HepG2 (cell line): ENCODE results near the gene ZMIZ1. TPM values are rescaled to one million over a fixed set of nuclear protein-coding genes. Genes with fewer than 3 reads are reported as not detected.

Source experiments
- ATM ChIP-seq: fragments of 450-650 bp; IDR thresholded peaks from 2 replicates; pipeline ENCODE4 v1.7.1; 2017; ENCODE audit warnings: mild to moderate bottlenecking, borderline replicate concordance
- CBX1 ChIP-seq: IDR thresholded peaks from one replicate; pipeline ENCODE4 v1.6.1; 2016; ENCODE audit warnings: antibody characterized with exemption, low read depth
- CEBPB ChIP-seq: IDR thresholded peaks from 2 replicates; pipeline ENCODE4 v1.6.1; 2011; ENCODE audit warnings: low read depth, low read length, improper control_type of control experiment, borderline replicate concordance
- EED ChIP-seq: sonication (generic); formaldehyde crosslinking; IDR thresholded peaks from 2 replicates; pipeline ENCODE4 v1.5.0; 2020; ENCODE audit warnings: mild to moderate bottlenecking, missing genetic modification reagents
- GZF1 ChIP-seq: sonication (generic); formaldehyde crosslinking; IDR thresholded peaks from 2 replicates; pipeline ENCODE4 v1.5.1; 2020; ENCODE audit warnings: mild to moderate bottlenecking, missing genetic modification reagents
- HBP1 ChIP-seq: IDR thresholded peaks from 2 replicates; pipeline ENCODE4 v1.6.1; 2016; ENCODE audit warnings: low read depth, control low read depth
- SCMH1 ChIP-seq: sonication (generic); formaldehyde crosslinking; IDR thresholded peaks from 2 replicates; pipeline ENCODE4 v1.9.0; 2021; ENCODE audit warnings: missing genetic modification reagents, mild to moderate bottlenecking, borderline replicate concordance
- STAT6 ChIP-seq: sonication (generic); formaldehyde crosslinking; IDR thresholded peaks from 2 replicates; pipeline ENCODE4 v1.4.0; 2020; ENCODE audit warnings: missing genetic modification reagents, mild to moderate bottlenecking, borderline replicate concordance
- ZBTB10 ChIP-seq: sonication (generic); formaldehyde crosslinking; IDR thresholded peaks from 2 replicates; pipeline ENCODE4 v1.4.0; 2020; ENCODE audit warnings: missing genetic modification reagents, borderline replicate concordance
- ZNF10 ChIP-seq: sonication (generic); formaldehyde crosslinking; IDR thresholded peaks from 2 replicates; pipeline ENCODE4 v1.4.0; 2020; ENCODE audit warnings: mild to moderate bottlenecking, low read depth, missing genetic modification reagents, borderline replicate concordance
- ZNF101 ChIP-seq: sonication (generic); formaldehyde crosslinking; IDR thresholded peaks from 2 replicates; pipeline ENCODE4 v1.4.0; 2020; ENCODE audit warnings: mild to moderate bottlenecking, low read depth, missing genetic modification reagents, borderline replicate concordance
- ZNF143 ChIP-seq: sonication (generic); formaldehyde crosslinking; IDR thresholded peaks from 2 replicates; pipeline ENCODE4 v1.4.0; 2020; ENCODE audit warnings: missing genetic modification reagents
- ZNF225 ChIP-seq: sonication (generic); formaldehyde crosslinking; IDR thresholded peaks from 2 replicates; pipeline ENCODE4 v1.4.0; 2020; ENCODE audit warnings: mild to moderate bottlenecking, missing genetic modification reagents
- ZNF251 ChIP-seq: sonication (generic); formaldehyde crosslinking; IDR thresholded peaks from 2 replicates; pipeline ENCODE4 v1.9.0; 2021; ENCODE audit warnings: mild to moderate bottlenecking, missing genetic modification reagents
- ZNF513 ChIP-seq: sonication (generic); formaldehyde crosslinking; conservative IDR thresholded peaks from 2 replicates; pipeline ENCODE4 v1.5.0; 2020; ENCODE audit warnings: missing genetic modification reagents
- ZNF547 ChIP-seq: sonication (generic); formaldehyde crosslinking; IDR thresholded peaks from 2 replicates; pipeline ENCODE4 v1.5.1; 2020; ENCODE audit warnings: mild to moderate bottlenecking, missing genetic modification reagents
- ZNF607 ChIP-seq: sonication (generic); formaldehyde crosslinking; IDR thresholded peaks from 2 replicates; pipeline ENCODE4 v1.5.1; 2020; ENCODE audit warnings: missing genetic modification reagents, mild to moderate bottlenecking, borderline replicate concordance
- ZNF710 ChIP-seq: sonication (generic); formaldehyde crosslinking; IDR thresholded peaks from 2 replicates; pipeline ENCODE4 v1.5.0; 2020; ENCODE audit warnings: mild to moderate bottlenecking, missing genetic modification reagents, borderline replicate concordance
- polyA plus RNA-seq, 8 experiments: library from polyadenylated mRNA; depleted of rRNA in 3 of 8; stranded (reverse) in 7 of 8; unstranded in 1 of 8; fragments of >200 nt; fragmentation: Illumina TruSeq in 4 of 8; extraction: Trizol in 4 of 8; gene quantifications; 2 replicates each; pipeline versions ENCODE4 v1.2.1 to v1.2.3, GENCODE V29; 2011 to 2016; ENCODE audit warnings: low read depth in 4 of 8, missing spikeins in 1 of 8, mixed read lengths in 1 of 8; ENCODE audit not compliant: insufficient read depth in 1 of 8
- total RNA-seq, 5 experiments: library from RNA; depleted of rRNA; stranded (reverse); fragments of >200 nt; fragmentation: Illumina TruSeq; extraction: Trizol; gene quantifications; 2 replicates each; pipeline ENCODE4 v1.2.3, GENCODE V29; 2016; ENCODE audit warnings: low read depth in 1 of 5

ZMIZ1 gene
- total and polyA plus RNA-seq, 2 of the 13 experiments (the other 11 are each of a cell fraction or from before 2014, with no cell fraction given): 5.3 to 10.2 TPM

- TF ChIP-seq ATM (no peak), STAT6 (CRISPR knock-in tag) (no peak), ZNF513 (CRISPR knock-in tag) (no peak), ZNF225 (CRISPR knock-in tag) (no peak), HBP1 (CRISPR knock-in tag) (0 out of 2 replicates have a peak, but pooled peaks have one; percentile 64), ZNF547 (no peak), ZBTB10 (CRISPR knock-in tag) (peak; percentile 86; the same call in 1 of the 2 replicates), CBX1 (peak; percentile 24), SCMH1 (CRISPR knock-in tag) (no peak), GZF1 (CRISPR knock-in tag) (no peak), CEBPB (peak; percentile 84), ZNF710 (CRISPR knock-in tag) (peak; percentile 96), ZNF607 (CRISPR knock-in tag) (no peak), ZNF251 (CRISPR knock-in tag) (no peak), ZNF143 (CRISPR knock-in tag) (peak; percentile 59), ZNF101 (CRISPR knock-in tag) (no peak), EED (no peak), ZNF10 (no peak)
Observed at GRCh38 chr10:79058899-79059841, 9.6 kb upstream of the ZMIZ1 start (continued).
